SH-SY5Y (cell line): ENCODE data around the gene CHURC1.

Experiments used
- GATA2 ChIP-seq: IDR thresholded peaks from 2 replicates; pipeline ENCODE4 v1.6.1; 2011; ENCODE audit warnings: mild to moderate bottlenecking, low read depth, low read length
- GATA3 ChIP-seq: IDR thresholded peaks from 2 replicates; pipeline ENCODE4 v1.6.1; 2011; ENCODE audit warnings: low read depth, mild to moderate bottlenecking, low read length, moderate library complexity

Gene CHURC1

DNA sequence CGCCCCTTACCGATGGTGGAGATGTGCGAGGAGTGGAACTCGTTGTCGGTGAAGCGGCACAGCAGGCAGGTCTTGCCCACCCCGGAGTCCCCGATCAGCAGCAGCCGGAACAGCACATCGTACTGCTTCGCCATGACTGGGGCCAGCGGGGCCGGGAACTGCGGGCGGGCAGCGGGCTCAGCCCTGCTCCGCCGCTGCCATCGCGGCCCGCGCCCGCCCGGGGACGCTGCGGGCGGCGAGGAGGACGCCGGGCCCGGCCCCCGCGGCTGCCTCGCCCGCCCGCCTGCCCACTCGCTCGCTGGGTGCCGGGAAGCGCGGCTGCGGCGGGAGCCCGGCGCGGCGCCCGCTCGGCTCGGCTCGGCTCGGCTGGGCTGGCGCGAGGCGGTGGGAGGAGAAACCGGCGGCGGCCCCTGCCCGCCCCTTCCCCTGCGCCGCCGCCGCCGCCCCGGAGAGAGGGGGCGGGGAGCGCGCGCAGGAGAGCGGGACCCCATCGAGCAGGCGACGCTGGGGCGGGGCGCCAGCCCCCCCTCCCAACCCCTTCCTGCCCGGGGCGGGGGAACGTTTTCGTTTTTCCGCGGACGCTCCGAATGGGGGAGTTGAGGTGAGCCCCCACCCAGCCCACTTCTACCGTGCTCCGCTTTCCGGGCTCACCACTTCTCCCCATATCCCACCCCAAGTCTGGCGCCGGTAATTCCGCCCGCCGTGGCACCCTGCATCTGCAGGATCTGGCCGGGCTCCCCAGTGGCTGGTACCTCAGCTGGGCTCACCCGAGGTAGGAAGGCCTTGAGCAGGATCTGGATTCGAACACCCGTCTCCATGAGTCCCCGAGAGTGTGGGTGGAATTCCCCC is 57.9 kb downstream of the CHURC1 start, which contains the start of gene RAB15:
TSS of gene RAB15 (minus strand) at position 394 of the 849 bp plus-strand sequence. CDS start at position 134, 260 bp downstream.
- TF ChIP-seq GATA2: no peak
- TF ChIP-seq GATA3: no peak

DNA sequence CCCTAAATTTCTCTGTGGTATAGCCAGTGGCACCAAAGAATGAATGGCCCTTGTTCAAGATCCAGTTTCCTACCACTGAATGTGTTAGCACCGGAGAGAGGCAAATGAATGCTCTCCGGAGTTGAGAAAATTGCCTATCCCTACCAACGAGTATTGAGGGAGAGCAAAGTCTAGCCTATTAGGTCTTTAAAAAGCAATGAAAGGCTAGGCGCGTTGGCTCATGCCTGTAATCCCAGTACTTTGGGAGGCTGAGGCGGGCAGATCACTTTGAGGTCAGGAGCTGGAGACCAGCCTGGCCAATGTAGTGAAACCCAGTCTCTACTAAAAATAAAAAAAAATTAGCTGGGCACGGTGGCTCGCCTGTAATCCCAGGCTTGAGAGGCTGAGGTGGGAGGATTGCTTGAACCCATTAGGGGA is 58.8 kb downstream of the CHURC1 start:
- TF ChIP-seq GATA2: no peak
- TF ChIP-seq GATA3: no peak

DNA sequence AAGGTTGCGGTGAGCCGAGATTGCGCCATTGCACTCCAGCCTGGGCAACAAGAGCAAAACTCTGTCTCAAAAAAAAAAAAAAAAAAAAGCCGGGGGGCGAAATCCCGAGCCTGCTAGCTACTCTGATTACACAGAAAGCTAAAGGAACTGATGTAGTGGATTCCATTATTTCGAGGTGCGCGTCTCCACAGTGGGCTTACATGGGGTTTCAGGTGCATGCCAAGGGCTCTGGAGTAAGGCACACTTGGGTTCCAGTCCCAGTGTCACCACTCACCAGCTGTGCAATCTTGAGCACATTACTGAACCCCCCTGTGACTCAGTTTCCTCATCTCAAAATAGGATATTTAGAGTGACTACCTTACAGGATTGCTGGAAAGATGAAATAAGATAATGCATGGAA is 59.6 kb downstream of the CHURC1 start:
- TF ChIP-seq GATA2 (no peak), GATA3 (no peak)

DNA sequence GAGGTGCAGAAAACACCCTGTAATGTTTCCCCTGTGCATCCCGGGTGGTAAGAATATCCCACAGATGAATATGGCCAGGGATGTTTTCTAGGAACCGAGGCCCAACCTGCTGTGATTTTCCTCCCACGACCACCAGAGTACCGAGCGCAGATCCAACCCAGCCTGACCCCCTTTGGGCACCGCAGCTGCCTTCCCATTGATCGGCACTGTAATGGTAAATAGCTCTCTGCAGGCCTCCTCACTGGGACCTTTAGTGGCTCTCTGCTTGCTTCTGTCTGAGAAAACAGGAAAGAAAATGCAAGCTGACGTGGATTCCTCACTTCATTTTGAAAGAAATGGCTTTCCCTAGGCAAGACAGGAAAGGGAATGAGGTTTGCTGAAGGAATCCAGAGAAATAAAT is 60.3 kb downstream of the CHURC1 start:
- TF ChIP-seq GATA2 (no peak), GATA3 (no peak)

DNA sequence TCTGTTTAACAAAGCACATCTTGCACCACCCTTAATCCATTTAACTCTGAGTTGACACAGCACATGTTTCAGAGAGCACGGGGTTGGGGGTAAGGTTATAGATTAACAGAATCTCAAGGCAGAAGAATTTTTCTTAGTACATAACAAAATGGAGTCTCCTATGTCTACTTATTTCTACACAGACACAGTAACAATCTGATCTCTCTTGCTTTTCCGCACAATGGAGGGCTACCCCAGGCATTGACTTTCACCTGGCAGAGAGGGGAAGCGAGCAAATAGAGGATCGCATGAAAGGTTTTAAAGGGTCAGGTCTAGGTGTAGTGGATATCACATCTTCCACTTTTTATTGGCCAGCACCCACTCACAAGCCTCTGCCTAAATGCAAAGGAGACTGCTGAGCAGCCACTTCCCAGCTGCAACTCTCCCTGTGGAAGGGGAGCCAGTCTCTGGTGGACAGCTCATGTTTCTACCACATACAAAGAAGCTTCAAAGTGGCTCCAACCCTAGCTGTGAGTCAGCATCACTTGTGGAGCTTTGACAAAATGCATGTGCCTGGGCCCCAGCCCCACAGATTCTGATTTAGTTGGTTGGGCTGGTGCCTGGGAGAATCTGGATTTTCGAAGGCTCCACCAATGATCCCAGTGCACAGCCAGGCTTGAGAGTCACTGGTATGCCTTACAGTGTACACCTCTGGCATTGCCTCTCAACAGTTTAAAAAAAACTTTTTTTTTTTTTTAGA is 65.2 kb downstream of the CHURC1 start:
- TF ChIP-seq GATA2 (no peak), GATA3 (no peak)

DNA sequence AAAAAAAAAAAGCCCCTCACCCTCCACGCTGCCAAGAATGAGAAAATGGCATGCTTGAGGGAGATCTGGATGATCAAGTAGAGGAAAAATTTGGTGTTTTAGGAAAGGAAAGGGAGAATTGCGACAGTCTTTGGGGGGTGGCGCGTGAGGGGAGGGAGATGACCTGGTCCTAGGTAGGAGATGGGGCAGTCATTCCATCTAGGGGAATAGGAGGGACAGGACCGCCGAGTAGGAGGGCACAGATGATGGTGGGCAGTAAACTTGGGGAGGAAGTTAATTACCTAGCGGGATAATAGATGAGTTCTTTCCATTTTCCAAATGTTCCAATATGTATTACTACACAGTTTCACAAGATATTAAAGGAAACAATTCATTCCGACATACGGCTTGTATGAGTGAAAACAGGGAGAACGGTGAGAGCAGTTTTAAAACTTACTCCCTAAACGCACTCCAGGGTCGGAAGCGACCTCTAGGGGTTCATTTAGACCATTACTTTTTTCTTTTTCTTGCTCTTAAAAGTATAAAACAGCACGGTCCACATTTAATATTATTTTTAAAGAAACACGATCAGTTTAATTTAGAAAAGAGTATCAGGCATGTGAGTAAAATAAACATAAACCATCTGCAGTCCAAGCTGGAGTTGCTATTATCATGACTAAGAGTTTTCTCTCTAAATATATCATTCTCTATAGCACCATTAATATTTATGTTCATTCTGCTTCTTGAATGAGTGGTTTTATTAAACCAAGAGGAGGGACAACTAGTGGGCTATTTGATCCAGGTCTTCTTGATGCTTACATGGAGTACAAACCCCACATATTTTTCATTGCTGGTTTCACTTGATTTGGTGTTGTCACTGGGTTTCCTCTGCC is 69.4 kb downstream of the CHURC1 start:
- no peak for TF ChIP-seq GATA2
- TF ChIP-seq GATA3: no peak
